GM21786 (cell line): ENCODE results near the gene GHDC.
"Not testable (repeated sequence)": the region's sequence is repeated elsewhere in the genome, so short reads cannot be mapped to it uniquely, and the experiment has no call there.

Experiments used
- ATAC-seq: cut with Tn5 transposase; IDR thresholded peaks from one replicate; pipeline ENCODE4 v1.9.1; 2021; ENCODE audit not compliant: unreplicated experiment

GHDC gene

DNA sequence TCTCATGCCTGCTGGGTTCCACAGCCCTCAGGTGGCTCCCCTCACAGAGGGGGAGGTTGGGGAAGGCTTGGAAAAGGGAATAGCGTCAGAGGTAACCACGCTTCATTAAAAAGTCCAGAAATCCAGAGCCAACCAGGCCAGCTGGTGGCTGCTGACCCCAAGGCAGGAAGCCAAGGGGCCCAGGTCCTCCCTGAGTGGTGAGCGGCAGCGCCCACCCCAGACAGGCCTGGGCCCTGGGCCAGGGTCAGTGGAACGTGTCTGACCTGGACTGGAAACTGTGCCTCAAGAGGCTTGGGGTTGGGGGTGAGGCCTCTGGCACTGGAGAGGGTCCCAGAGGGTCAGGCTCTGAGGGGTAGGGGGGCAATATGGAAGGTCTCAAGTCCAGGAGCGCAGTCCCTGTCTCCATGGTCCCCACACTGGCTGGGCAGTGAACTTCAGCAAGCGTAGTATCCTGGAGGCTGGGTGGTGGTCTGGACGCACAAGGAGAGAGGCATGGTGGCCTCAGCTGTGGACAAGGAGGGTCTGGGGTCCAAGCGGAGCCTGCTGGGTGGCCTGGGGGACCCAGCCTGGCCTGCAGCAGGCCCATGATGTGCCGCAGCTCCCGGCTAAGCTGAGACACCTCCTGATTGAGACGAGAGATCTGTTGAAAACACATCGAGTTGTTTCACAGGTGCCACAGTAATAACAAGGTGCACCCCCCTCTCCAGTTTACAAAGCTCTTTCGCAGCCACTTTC lies 34.3 kb downstream of the GHDC start:
- no peak for ATAC-seq

DNA sequence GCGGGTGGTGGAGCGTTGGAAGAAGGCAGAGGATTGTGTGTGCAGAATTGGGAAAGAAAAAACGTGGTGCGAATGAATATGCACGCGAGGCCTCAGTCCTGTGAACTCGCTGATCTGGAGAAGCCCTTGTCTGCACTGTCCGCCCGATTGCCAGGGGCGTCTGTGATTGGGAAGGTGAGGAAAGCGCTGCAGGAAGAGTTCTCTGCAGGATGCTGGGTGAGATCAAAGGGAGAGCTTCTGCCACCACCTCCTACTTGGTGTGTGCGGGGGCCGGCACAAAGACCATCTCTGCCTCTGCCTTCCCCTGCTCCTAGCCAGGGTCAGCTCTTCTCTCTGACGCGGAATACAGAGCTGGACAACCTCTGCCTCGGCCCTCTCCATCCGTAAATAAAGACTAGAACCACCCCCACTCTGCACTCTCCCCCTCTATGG lies 38.7 kb downstream of the GHDC start:
- ATAC-seq, result no peak

DNA sequence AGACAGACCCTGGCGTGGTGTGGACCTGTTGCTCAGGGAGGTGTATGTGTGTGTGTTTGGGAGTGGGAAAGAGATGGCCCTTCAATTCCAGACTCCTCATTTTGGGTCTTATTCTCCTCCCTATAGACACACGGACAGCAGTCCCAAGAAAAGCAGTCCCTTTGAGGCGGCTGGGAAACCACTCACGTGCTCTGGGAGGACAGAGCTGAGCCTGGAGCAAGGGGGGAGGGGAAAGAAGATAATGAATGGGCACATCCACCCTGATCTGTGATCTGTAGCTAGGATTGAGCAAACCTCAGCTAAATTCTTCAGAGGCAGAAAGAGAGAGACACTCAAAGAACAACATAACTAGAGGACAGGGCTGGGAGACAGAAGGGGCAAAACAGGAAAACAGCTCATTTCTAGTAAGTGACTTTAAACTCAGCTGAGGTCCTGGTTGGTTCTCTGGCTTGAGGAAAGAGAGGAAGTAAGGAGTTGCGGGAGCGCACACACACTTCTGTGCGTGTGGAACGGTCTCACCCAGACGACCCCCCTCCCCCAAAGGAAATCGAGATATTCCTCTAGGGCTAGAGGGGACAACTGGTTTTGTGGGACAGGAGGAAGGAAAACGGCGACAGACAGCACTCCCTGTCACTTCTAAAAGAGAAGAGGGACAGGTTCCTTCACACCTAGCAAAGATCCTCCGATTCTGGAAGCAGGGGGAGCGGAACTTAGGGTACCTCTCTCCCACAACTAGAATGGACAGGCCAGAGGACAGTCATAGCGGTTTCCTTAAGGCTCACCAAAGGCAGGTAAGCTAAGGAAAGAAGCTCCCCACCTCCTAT lies 40.2 kb downstream of the GHDC start:
- no peak for ATAC-seq

DNA sequence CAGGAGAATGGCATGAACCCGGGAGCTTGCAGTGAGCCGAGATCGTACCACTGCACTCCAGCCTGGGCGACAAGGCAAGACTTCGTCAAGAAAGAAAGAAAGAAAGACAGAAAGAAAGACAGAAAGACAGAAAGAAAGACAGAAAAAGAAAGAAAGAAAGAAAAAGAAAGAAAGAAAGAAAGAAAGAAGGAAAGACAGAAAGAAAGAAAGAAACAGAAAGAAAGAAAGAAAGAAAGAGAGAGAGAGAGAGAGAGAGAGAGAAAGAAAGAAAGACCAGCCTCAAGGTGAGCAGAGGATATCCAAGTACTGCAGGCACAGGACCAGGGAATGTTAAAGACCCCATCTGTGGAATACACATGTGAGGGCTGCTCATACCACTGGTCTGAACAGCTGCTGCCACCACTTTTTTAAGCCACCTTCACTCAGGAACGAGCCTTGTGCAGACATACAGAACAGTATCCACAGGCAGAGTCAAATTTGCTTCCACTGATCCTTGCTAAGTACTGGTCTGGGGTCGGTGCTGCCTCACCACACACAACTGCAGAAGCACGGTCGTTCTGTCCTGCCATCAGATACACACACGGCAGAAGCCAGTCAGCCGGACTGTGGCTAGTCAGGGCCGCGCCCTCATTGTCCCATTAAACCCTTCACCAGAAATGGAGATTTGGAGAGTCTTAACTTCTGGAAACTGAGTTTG lies 47.2 kb downstream of the GHDC start:
- ATAC-seq, result no peak

DNA sequence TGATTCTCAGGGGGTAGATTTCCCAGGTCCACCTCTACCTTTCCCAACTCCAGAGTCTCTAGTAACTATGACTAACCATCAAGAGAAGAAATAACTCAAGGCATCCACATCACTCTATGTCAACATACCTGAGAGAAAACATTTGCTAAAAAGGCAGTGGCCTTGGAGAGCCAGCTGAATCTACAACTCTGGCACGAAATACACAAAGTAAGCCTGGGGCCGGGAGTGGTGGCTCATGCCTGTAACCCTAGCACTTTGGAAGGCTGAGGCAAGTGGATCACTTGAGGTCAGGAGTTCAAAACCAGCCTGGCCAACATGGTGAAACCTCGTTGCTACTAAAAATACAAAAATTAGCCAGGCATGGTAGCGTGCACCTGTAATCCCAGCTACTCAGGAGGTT lies 51.2 kb downstream of the GHDC start:
- not testable (repeated sequence) for ATAC-seq

DNA sequence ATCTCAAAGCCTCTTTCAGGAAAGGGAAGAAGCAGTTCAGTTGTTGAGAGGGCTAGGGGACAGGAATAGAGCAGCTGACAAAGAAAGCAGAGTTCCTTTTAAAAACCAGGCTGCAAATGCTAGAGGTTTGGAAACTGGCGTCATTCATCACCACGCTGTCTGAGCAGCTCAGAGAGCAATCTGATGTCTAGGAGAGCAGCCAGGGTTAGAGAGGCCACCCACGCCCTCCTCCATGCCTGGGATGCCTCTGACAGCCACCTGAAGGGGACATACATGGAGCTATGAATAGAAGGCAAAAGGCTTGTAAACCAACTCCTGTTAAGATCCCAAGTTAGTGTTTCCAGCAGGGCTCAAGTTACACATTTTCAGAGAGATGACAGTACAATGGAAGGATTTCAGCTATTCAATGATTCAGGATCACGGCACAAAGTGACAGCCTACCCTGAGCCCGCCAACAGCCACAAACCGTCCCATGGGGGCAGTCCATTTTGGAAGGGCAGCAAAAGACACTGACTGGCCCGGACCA lies 51.9 kb downstream of the GHDC start:
- ATAC-seq, result no peak

DNA sequence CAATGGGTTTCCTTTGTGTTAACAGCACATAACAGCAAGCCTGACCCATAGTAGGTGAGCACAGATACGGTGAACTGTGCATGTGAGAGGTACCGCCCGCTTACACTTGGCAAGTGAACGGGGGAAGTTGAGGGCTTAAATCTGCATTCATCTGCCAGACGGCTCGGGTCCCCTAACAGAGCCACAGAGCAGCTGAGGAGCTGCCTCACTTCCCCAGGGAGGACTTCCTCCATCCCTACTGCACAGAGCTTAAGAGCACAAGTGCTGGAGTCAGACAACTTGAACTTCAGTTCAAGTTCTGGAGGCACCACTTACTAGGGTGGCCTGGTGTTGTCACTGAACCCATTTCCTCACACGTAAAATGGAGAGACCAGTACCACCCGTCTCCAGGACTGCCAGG lies 52.9 kb downstream of the GHDC start:
- no peak for ATAC-seq

DNA sequence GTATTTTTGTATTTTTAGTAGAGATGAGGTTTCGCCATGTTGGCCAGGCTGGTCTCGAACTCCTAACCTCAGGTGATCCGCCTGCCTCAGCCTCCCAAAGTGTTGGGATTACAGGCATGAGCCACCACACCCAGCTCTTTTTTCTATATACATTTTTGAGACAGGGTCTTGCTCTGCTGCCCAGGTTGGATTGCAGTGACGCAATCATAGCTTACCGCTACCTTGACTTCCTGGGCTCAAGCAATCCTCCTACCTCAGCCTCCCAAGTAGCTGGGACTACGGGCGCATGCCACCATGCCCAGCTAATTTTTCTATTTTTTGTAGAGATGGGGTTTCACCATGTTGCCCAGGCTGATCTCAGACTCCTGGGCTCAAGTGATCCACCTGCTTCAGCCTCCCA lies 53.6 kb downstream of the GHDC start:
- ATAC-seq, result not testable (repeated sequence)
